Measurements from ENCODE around the gene BRD1. TPM values are rescaled to one million over a fixed set of nuclear protein-coding genes. Genes with fewer than 3 reads are reported as not detected.

The BRD1 gene
- total RNA-seq, 4 donors from 2014 or later = 17.9 to 47.4 (median 37.9) TPM

DNA sequence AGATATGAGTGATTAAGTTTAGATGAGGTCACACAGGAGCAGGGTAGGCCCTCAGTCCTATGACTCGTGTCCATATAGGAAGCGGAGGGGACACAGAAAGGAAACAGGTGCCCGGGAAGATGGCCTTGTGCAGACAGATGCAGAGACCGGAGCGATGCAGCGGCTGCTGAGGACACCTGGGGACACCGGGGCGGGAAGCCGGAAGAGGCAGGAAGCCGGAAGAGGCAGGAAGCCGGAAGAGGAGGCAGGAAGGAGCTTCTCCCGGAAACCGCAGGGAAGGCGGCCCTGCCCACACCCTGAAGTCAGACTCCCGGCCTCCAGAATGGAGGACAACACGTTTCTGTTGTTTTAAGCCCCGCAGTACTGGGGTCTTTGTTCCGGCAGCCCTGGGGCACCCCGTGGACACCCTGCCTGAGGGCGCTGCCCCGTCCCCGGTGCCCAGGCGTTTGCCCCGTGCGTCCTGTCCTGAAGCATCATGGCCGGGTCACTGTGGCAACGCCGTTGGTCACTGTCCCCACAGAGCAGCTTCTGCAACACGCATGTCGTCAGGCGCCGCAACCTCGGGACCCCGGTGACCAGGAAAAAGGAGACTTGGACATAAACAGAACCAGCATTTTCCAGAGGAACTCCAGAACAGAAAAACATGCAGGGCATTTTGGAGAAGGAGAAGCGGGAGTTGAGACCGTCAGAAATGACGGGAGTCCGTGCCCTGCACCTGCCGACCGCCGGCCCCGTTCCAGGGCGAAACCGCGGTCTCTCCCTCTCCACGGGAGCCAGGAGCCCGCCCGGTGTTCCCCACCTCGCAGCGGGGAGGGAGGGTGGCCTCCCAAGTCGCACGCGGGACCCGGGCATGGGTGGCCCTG, 103.4 kb downstream of the BRD1 start:
- intact Hi-C loops (cut with DNase I; ENCODE audit: low total_unique reads) = no loop called here
- no peaks in the 10 kb centered on the region for H3K27me3 ChIP-seq

DNA sequence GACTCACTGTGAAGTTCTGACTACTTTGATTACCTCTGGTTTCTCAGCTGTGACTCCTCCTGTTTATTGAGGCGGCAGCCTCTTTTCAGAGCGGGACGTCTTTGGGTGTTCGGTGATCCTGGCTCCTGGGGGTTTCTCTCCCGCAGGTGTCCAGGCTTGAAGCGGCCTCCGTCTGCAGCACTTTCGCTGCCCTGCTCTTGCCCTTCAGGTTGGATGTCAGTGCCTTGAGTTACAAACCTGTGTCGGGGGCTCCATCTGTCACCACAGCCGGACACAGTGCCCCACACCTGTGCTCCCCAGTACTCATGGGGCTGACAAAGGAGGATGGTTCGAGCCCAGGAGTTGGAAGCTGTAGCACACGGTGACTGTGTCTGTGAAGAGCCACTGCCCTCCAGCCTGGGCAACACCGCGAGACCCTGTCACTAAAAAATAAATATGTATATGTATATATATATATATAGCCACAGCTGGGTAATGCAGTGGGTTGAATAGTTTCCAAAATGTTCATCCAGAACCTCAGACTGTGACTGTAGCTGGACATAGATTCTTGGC, 104.1 kb downstream of the BRD1 start:
- H3K27ac ChIP-seq = no peak overlapping the region
- DNase-seq = no peak
- no peaks in the 10 kb centered on the region for H3K9me3 ChIP-seq
- H3K4me3 ChIP-seq = no peak overlapping the region
- no peaks in the 10 kb centered on the region for H3K36me3 ChIP-seq
- TF ChIP-seq POLR2A (IDR thresholded peaks at IDR 0.05) = no peak
- TF ChIP-seq, protein P1, sequence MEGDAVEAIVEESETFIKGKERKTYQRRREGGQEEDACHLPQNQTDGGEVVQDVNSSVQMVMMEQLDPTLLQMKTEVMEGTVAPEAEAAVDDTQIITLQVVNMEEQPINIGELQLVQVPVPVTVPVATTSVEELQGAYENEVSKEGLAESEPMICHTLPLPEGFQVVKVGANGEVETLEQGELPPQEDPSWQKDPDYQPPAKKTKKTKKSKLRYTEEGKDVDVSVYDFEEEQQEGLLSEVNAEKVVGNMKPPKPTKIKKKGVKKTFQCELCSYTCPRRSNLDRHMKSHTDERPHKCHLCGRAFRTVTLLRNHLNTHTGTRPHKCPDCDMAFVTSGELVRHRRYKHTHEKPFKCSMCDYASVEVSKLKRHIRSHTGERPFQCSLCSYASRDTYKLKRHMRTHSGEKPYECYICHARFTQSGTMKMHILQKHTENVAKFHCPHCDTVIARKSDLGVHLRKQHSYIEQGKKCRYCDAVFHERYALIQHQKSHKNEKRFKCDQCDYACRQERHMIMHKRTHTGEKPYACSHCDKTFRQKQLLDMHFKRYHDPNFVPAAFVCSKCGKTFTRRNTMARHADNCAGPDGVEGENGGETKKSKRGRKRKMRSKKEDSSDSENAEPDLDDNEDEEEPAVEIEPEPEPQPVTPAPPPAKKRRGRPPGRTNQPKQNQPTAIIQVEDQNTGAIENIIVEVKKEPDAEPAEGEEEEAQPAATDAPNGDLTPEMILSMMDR (IDR thresholded peaks at IDR 0.05) = no peak
- intact Hi-C loops (cut with DNase I; ENCODE audit: low total_unique reads) = no loop called here
- no peaks in the 10 kb centered on the region for H3K27me3 ChIP-seq
- H3K4me1 ChIP-seq = no peaks in the 10 kb centered on the region

More for the DNA sequence above, 103.4 kb downstream of the BRD1 start:
- Histone ChIP-seq H3K27ac (no peak overlapping the region), H3K36me3 (no peaks in the 10 kb centered on the region), H3K9me3 (no peaks in the 10 kb centered on the region), H3K4me3 (no peak overlapping the region), H3K4me1 (no peaks in the 10 kb centered on the region)
- no peak for DNase-seq
- peak in 1 of 2 donors; percentile 1 for TF ChIP-seq POLR2A (IDR thresholded peaks at IDR 0.05)
- TF ChIP-seq, protein P1 (IDR thresholded peaks at IDR 0.05) = no peak

Small RNA genes lying within 50 kb of the gene (small RNA-seq; reads per million reads assigned to genes)
- not detected for gene AL117328.1
- gene RF00017 = not detected

Other genes starting within 250 kb of the BRD1 start
- gene ZBED4, start 26.0 kb upstream of the BRD1 start, total RNA-seq = 10 to 100 TPM in 2 of 4 donors, 1 to 10 TPM in 1, under 1 TPM in 1; 0.59 to 16.4 (median 12.7) TPM
- 10 to 100 TPM; 11.8 to 22.5 (median 18.3) TPM for gene ALG12, start 90.6 kb upstream of the BRD1 start, total RNA-seq
- 10 to 100 TPM in 2 of 4 donors, 1 to 10 TPM in 2; 3.6 to 37.0 (median 14.6) TPM for gene CRELD2, start 90.8 kb upstream of the BRD1 start, total RNA-seq
- 100 to 1,000 TPM in 1 of 4 donors, 10 to 100 TPM in 3; 31.7 to 106 (median 53.6) TPM for gene PIM3, start 132.9 kb upstream of the BRD1 start, total RNA-seq
- gene IL17REL, start 184.9 kb upstream of the BRD1 start, total RNA-seq = under 1 TPM in 2 of 4 donors, not detected in 2; 0.12 to 0.26 TPM
- gene TTLL8, start 230.4 kb upstream of the BRD1 start, total RNA-seq = not detected

Measured in uterus (tissue), 4 donors.